ENCODE data around the gene RNF227. TPM values are rescaled to one million over a fixed set of nuclear protein-coding genes. Genes with fewer than 3 reads are reported as not detected.

The RNF227 gene
- total and polyA plus RNA-seq, 9 donors = 2.7 to 16.5 (median 5.2) TPM

DNA sequence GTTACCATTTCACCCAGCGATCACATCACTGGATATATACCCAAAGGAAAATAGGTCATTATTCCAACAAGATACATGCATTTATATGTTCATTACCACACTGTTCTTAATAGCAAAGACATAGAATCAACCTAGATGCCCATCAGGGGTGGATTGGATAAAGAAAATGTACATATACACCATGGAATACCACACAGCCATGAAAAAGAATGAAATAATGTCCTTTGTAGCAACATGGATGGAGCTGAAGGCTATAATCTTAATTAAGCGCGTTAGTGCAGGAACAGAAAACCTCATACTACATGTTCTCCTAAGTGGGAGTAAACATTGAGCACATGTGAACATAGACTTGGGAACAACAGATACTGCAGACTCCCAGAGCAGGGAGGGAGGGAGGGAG lies 34.5 kb upstream of the RNF227 start:
- Histone ChIP-seq H3K9me3 (no peaks in the 10 kb centered on the region), H3K27ac (no peak overlapping the region), H3K4me3 (no peak overlapping the region), H3K27me3 (no peaks in the 10 kb centered on the region), H3K36me3 (no peaks in the 10 kb centered on the region), H3K4me1 (ENCODE audit: insufficient read depth) (no peaks in the 10 kb centered on the region)
- 46 to 95% (median 67%) methylated on average over 3 of the region's 3 CpGs for WGBS, 3 donors
- DNase-seq = no peak
- no peak for TF ChIP-seq EP300 (IDR thresholded peaks at IDR 0.05)
- TF ChIP-seq, protein P1, sequence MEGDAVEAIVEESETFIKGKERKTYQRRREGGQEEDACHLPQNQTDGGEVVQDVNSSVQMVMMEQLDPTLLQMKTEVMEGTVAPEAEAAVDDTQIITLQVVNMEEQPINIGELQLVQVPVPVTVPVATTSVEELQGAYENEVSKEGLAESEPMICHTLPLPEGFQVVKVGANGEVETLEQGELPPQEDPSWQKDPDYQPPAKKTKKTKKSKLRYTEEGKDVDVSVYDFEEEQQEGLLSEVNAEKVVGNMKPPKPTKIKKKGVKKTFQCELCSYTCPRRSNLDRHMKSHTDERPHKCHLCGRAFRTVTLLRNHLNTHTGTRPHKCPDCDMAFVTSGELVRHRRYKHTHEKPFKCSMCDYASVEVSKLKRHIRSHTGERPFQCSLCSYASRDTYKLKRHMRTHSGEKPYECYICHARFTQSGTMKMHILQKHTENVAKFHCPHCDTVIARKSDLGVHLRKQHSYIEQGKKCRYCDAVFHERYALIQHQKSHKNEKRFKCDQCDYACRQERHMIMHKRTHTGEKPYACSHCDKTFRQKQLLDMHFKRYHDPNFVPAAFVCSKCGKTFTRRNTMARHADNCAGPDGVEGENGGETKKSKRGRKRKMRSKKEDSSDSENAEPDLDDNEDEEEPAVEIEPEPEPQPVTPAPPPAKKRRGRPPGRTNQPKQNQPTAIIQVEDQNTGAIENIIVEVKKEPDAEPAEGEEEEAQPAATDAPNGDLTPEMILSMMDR (IDR thresholded peaks at IDR 0.05) = no peak
- no peak for TF ChIP-seq POLR2A (IDR thresholded peaks at IDR 0.05)
- intact Hi-C loops (cut with DNase I) = no loop called here

DNA sequence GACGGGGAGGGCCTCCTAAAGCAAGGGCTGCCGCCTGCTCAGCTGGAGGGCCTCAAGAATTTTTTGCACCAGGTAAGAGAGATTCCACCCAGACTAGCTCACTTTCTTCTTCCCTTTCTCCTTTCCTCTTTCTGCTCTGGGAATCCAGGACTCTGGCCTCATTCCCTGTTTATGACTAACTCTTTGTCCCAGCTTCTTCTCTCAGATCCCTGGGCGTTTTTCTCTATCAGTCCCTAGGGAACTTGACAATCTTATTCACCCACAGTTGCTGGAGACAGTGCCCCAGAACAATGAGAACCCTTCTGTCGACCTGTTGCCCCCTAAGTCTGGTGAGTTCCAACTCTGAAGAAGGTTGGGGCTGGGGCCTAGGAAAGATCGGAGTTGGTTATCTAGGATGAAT lies 31.6 kb upstream of the RNF227 start:
- no peak overlapping the region for H3K27ac ChIP-seq
- WGBS, 3 donors = 81 to 85% (median 81%) methylated on average over 5 of the region's 5 CpGs
- H3K4me1 ChIP-seq (ENCODE audit: insufficient read depth) = no peaks in the 10 kb centered on the region
- no peaks in the 10 kb centered on the region for H3K36me3 ChIP-seq
- no peaks in the 10 kb centered on the region for H3K9me3 ChIP-seq
- no peak for DNase-seq
- TF ChIP-seq POLR2A (IDR thresholded peaks at IDR 0.05) (no peak), EP300 (IDR thresholded peaks at IDR 0.05) (no peak)
- TF ChIP-seq, protein P1 (IDR thresholded peaks at IDR 0.05) = no peak
- no peaks in the 10 kb centered on the region for H3K27me3 ChIP-seq
- H3K4me3 ChIP-seq = no peak overlapping the region
- intact Hi-C loops (cut with DNase I) = no loop called here

DNA sequence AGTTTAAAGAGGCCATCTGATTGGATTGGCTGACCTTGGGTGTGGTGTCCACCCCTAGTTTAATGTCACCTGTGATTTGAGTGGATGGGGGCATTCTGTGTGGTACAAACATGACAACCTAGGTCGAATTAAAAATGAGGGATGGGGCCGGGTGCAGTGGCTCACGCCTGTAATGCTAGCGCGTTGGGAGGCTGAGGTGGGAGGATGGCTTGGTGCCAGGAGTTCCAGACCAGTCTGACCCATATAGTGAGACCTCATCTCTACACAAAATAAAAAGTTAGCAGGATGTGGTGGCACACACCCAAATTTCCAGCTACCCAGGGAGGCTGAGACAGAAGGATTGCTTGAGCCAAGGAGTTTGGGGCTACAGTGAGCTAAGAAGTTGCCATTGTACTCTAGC lies 30.4 kb upstream of the RNF227 start:
- Histone ChIP-seq H3K36me3 (no peaks in the 10 kb centered on the region), H3K4me3 (no peak overlapping the region), H3K4me1 (ENCODE audit: insufficient read depth) (no peaks in the 10 kb centered on the region), H3K27ac (no peak overlapping the region), H3K27me3 (no peaks in the 10 kb centered on the region), H3K9me3 (no peaks in the 10 kb centered on the region)
- no peak for DNase-seq
- intact Hi-C loops (cut with DNase I) = no loop called here
- WGBS, 3 donors = 53 to 82% (median 70%) methylated on average over 5 of the region's 5 CpGs
- TF ChIP-seq EP300 (IDR thresholded peaks at IDR 0.05) (no peak), POLR2A (IDR thresholded peaks at IDR 0.05) (no peak)
- TF ChIP-seq, protein P1 (IDR thresholded peaks at IDR 0.05) = no peak

DNA sequence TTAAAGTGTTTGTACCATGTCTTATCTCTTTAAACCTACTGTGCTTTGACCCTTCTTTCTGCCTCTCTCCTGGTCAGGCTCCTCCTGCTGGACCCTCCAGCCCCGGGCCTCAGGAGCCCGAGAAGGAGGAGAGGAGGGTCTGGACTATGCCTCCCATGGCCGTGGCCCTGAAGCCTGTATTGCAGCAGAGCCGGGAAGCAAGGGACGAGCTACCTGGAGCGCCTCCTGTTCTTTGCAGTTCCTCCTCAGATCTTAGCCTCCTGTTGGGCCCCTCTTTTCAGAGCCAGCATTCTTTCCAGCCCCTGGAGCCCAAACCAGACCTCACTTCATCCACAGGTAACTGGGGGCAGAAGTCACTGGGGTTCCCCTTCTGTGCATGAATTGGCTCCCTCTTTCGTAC lies 29.6 kb upstream of the RNF227 start:
- no peaks in the 10 kb centered on the region for H3K27me3 ChIP-seq
- TF ChIP-seq EP300 (IDR thresholded peaks at IDR 0.05) (no peak), POLR2A (IDR thresholded peaks at IDR 0.05) (no peak)
- TF ChIP-seq, protein P1 (IDR thresholded peaks at IDR 0.05) = no peak
- no peak for DNase-seq
- no peak overlapping the region for H3K27ac ChIP-seq
- intact Hi-C loops (cut with DNase I) = no loop called here
- WGBS, 3 donors = 75 to 87% (median 85%) methylated on average over 7 of the region's 7 CpGs
- H3K4me3 ChIP-seq = no peak overlapping the region
- H3K4me1 ChIP-seq (ENCODE audit: insufficient read depth) = no peaks in the 10 kb centered on the region
- H3K9me3 ChIP-seq = no peaks in the 10 kb centered on the region
- no peaks in the 10 kb centered on the region for H3K36me3 ChIP-seq

DNA sequence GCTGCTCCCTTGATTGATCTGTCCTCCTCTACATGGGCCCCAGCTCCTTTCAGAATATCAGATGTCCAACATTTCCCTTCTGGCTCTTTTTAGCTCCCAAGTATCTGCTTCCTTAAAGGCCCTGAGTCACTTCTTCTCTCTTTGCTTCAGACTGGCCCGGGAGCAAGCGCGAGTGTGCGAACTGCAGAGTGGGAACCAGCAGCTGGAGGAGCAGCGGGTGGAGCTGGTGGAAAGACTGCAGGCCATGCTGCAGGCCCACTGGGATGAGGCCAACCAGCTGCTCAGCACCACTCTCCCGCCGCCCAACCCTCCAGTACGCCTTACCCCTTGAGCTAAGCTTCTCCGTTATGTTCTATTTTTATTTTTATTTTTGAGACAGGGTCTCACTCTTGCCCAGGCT lies 28.2 kb upstream of the RNF227 start:
- 89 to 96% (median 93%) methylated on average over 9 of the region's 9 CpGs for WGBS, 3 donors
- no peaks in the 10 kb centered on the region for H3K27me3 ChIP-seq
- no peaks in the 10 kb centered on the region for H3K4me1 ChIP-seq (ENCODE audit: insufficient read depth)
- H3K36me3 ChIP-seq = no peaks in the 10 kb centered on the region
- no peak overlapping the region for H3K27ac ChIP-seq
- intact Hi-C loops (cut with DNase I) = no loop called here
- no peak overlapping the region for H3K4me3 ChIP-seq
- TF ChIP-seq EP300 (IDR thresholded peaks at IDR 0.05) (no peak), POLR2A (IDR thresholded peaks at IDR 0.05) (no peak)
- TF ChIP-seq, protein P1 (IDR thresholded peaks at IDR 0.05) = no peak
- DNase-seq = no peak
- H3K9me3 ChIP-seq = no peaks in the 10 kb centered on the region
